HG03103 (cell line): ENCODE measurements around the gene COL20A1.
"Not testable (repeated sequence)": the region's sequence is repeated elsewhere in the genome, so short reads cannot be mapped to it uniquely, and the experiment has no call there.

Experiments
- ATAC-seq: cut with Tn5 transposase; IDR thresholded peaks from one replicate; pipeline ENCODE4 v1.9.1; 2021; ENCODE audit warnings: low read depth; ENCODE audit not compliant: unreplicated experiment

Gene COL20A1

DNA sequence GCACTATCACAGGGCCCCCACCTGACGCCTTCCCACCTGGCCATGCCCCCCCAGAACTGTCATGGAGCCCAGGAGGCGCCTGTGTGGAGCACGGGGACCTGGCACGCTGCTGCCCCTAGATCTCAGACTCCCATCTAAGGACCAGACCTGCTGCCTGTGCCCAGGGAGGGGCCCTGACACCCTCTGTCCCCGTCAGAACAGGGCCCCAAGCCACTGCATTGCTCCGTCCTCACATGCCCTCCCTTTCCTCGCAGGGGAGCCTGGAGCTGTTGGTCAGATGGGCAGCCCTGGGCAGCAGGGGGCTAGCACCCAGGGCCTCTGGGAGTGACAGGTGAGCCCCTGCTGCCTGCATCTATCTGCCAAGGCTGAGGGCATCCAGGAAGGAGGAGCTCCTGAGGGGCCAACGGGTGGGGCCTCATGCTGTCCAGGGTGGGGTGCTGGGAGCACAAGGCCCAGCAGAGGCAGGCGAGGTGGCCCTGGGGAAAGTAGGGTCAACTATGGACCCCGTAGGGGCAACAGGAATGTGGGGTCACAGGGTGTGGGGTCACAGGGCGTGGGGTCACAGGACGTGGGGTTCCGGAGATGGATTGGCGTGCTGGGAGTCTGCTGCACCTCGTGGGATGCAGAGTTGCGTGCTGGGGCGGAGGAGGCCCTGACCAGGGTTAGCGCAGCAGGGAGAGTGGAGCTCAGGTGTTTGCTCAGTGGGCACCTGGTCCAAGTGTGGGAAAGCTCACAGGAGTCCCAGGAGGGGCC, 36.5 kb downstream of the COL20A1 start:
- ATAC-seq: no peak

DNA sequence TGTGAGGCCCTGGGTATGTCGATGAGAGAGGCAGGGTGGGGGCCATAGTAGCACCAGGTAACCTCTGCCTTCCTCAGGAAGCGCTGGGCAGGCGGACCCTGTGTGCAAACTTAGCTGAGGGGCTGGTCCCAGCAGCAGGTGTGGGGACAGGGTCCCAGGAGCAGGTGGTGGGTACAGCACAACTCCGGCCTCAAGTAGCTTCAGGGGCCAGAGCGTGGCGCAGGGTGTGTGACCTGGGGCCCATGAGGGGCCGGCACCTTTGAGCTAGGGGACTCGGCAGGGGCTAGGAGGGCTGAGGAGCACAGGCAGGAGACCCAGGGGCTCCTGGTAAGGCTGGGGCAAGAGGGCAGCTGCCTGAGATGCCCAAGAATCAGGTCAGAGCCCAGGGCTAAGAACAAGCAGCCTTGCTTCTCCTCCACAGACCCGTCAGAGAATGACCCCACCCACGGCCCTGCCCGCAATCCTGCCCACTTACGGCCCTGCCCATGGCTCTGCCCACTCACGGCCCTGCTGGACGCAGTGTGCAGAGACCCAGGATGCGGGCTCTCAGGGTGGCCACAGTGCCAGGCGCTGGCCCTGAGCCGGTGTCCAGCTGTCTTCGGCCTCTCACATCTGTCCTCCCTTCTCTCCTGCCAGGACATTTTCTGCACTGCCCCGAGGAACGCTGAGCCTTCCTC, 37.2 kb downstream of the COL20A1 start:
- no peak for ATAC-seq

DNA sequence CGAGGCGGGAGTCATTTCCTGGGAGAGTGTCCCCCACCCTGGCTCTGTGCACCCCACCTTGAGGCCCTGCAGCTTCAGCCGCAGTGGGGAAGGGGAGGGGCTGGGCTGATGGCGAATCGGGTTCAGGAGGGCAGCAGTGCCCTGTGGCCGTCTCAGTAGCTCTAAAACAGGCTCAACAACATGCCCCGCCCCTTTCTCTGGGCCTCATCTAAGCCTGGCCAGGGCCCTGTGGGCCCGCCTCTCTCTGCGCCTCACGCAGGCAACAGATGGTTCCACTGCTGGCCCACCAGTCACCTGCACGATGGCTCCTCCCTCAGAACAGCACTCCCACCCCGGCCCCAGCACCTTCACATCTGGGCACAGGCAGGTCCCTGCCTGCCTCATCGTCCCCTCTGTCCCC, 38.0 kb downstream of the COL20A1 start:
- ATAC-seq: no peak

GRCh38 chr20:63331741-63332400, 38.9 kb downstream of the COL20A1 start:
- ATAC-seq: no peak

GRCh38 chr20:63332488-63333240, 39.7 kb downstream of the COL20A1 start:
- no peak for ATAC-seq

GRCh38 chr20:63333241-63333836, 40.4 kb downstream of the COL20A1 start:
- no peak for ATAC-seq

- ATAC-seq: no peak
Observed at GRCh38 chr20:63334356-63334755, 41.4 kb downstream of the COL20A1 start.

DNA sequence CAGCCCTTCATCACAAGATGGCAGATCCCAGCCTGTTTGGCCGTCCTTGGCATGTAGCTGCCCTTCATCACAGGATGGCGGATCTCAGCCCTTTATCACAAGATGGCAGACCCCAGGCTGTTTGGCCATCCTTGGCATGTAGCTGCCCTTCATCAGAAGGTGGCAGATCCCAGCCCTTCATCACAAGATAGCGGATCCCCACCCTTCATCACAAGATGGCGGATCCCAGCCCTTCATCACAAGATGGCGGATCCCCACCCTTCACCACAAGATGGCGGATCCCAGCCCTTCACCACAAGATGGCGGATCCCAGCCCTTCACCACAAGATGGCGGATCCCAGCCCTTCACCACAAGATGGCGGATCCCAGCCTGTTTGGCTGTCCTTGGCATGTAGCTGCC, 42.1 kb downstream of the COL20A1 start:
- not testable (repeated sequence) for ATAC-seq

GRCh38 chr20:63335711-63336110, 42.7 kb downstream of the COL20A1 start:
- no peak for ATAC-seq

DNA sequence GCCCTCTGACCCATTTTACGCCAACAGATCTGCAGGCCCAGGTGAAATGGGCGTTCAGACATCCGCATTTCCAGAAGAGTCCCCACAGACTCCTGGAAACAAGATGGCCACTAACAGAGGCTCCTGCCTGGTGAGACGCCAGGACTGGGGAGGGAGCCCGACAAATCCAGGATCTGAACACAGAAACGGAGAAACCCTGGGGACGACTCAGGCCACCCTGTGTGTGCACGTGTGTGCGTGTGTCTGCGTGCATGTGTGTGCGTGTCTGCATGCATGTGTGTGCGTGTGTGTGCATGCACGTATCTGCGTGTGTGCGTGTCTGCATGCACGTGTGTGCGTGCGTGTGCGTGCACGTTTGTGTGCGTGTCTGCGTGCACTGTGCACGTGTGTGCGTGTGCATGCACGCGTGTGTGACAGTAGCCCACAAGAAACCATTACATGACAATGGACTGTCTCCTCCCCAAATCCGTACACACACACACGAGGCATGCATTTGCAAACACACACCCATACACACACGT, 43.3 kb downstream of the COL20A1 start:
- no peak for ATAC-seq

- no peak for ATAC-seq
Observed at GRCh38 chr20:63337786-63338420, 44.9 kb downstream of the COL20A1 start.

GRCh38 chr20:63339154-63340094, 46.4 kb downstream of the COL20A1 start:
- not testable (repeated sequence) for ATAC-seq

DNA sequence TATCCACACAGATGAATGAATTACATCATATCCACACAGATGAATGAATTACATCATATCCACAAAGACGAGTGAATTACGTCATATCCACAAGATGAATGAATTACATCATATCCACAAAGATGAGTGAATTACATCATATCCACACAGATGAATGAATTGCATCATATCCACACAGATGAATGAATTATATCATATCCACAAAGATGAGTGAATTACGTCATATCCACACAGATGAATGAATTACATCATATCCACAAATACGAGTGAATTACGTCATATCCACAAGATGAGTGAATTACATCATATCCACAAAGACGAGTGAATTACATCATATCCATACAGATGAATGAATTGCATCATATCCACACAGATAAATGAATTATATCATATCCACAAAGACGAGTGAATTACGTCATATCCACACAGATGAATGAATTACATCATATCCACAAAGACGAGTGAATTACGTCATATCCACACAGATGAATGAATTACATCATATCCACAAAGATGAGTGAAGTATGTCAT, 47.2 kb downstream of the COL20A1 start:
- not testable (repeated sequence) for ATAC-seq

- no peak for ATAC-seq
Observed at GRCh38 chr20:63342561-63343459, 49.8 kb downstream of the COL20A1 start.

DNA sequence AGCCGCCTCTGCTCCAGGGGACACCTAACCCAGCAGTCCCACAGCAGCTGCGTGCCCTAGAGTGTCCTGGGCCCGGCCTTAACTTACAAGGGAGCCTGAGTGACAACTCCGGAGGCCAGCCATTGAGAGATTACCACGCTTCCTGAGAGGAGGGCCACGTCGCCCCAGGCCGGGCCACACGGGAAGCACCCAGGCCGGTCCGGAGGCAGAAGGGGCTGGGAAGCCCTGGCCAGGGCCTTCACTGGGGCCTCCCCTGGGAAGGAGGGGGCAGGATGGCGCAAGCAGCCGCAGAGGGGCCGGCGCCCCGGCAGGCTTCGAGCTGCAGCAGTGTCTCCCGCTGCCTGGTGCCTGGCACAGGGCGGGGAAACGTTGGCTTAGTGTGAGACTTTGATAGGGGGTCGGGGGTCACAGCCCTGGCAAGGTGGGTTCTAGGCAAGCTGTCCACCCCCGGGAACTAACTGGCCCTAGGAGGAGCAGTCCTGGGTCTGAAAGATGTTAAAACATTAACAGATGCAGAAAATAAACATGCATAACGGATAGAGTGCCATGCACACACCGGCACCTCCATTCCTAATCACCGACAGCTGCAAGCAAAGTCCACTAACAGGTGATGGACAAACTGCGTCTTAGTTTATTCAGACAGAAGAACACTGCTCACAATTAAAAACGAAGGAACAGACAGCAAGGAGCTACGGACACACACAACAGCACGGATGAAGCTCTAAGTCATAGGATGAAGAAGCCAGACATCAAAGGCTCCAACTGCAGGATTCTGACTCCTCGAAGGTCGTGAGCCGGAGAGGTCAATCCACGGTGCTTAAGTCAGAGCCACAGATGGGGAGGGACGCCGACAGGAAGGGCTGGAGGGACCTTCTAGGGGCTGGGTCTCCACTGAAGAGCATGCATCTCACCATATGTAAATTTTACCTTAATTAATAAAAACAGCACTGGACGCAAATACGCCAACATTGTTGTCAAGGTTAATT, 50.8 kb downstream of the COL20A1 start:
- no peak for ATAC-seq

GRCh38 chr20:63344616-63345327, 51.8 kb downstream of the COL20A1 start:
- ATAC-seq: no peak
